SKM-1 treated with dmso at 0.1 percent for 144 hours (cell line): ENCODE data around the gene TMEM171.
A peak's percentile ranks its signal among the peaks of the same experiment; 100 is the strongest.

Source experiments
- DNase-seq: peaks from one replicate; lab custom pipeline; 2025; ENCODE audit not compliant: unreplicated experiment; lab: John Stamatoyannopoulos, UW

Gene TMEM171

DNA sequence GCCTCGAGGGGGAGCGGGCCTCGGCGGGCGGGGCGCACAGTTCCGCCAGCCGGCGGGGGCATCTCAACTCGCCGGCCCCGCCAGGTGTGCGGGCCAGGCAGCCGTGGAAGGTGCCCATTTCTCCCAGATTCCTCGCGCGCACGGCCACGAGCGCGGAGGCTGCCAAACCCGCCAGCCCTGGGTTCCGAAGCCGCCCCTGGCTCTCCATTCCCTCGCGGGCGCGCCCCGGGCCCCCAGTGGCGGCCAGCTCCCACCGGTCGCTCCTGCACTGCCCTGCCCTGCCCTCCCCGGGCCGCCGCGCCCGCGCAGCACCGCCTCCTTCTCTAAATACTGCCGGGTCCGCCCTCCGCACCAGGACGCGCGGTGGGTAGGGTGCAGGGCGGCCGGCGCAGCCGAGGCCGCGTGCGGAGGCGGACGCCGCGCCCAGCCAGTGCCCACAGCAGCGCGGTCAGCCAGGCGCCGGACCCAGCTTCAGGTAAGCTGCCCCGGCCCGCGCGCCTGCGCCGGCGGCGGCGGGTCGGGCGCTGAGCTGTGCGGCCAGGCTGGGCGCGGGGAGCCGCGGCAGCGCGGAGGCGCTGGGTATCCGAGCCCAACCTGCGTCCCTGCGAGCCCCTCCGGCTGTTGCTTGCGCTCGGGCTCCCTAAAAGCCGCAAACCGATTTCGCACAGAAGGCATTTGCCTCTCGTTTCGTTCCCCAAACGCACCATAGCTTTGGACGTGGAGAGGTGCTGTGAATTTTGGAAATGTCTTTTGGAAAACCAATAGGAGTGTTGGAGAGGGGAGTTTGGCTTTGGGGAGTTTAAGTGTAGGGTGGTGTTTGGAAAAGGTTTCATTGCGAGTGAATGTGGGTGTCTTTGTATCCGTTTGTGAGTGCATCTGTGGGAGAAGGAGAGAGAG is at the start of gene TMEM171:
Gene TMEM171, plus strand, starts transcription at position 354 of the 897 bp plus-strand sequence. CDS start 2,799 bp downstream, outside the sequence.
- no peak for DNase-seq

DNA sequence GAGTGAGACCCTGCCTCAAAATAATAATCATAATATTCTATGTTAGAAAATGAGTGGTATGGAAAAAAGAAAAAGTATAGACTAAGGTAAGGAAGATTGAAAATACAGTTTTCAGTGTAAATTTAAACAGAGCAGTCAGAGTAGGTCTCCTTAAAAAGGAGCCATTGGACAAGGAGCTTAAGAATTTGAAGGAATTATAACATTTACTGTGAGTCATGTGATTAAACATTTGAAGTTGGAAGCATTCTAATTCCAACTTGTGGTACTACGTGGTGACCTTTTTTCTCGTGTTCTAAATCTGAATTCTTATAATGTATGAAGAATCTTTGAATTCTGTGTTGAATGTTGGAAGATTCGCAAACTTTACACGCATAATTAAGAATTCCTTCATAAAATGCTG is 39.3 kb upstream of the TMEM171 start:
- DNase-seq, result no peak

DNA sequence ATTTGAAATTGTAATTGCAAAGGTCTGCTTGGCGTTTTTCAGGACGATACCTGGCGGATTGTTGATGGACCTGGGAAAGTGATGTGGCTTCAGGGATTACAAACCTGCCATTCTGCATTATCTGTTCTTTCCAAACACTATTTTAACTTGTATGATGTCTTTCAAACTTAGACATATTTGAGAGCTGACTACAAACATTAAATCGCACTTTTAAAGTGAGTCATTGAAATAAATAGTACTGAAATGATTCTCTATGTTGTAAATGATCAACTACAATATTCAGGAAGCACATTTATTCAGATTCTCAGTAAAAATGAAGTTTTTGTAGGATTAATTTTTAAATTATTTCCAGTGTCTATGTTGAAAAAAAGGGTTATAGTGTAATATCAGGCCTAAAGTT is 32.3 kb upstream of the TMEM171 start:
- DNase-seq, result no peak

GRCh38 chr5:73093943-73094342 is 26.4 kb upstream of the TMEM171 start:
- no peak for DNase-seq

GRCh38 chr5:73094415-73094814 is 26.0 kb upstream of the TMEM171 start:
- DNase-seq, result no peak

DNA sequence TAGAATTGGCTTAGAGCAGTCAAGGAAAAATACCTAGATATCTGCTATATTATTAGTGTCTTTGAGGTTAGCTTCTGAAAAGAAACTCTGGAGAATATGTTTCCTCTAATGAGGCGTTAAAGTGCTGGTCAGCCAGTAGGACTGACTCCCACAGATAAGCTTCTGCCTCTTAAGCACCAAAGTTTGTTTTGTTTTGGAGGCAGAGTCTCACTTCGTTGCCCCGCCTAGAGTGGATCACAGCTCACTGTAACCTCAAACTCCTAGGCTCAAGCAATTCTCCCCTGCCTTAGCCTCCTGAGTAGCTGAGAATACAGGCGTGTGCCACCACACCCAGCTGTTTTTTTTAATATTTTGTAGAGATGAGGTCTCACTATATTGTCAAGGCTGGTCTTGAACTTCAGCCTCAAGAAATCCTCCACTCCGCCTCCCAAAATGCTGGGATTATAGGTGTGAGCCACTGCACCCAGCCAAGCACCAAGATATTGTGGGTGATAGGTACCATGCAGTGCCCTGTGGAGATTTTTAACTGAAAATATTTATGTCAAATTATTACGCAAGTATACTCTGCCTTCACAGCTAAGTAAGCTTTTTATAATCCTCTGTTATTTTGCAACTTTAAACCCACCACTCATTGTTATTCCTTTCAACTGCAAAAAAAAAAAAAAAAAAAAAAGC is 24.7 kb upstream of the TMEM171 start:
- DNase-seq, result no peak

- DNase-seq, result no peak
Observed at GRCh38 chr5:73096239-73096575, 24.2 kb upstream of the TMEM171 start.

GRCh38 chr5:73097740-73098139 is 22.6 kb upstream of the TMEM171 start:
- DNase-seq, result no peak

- DNase-seq, result no peak
Observed at GRCh38 chr5:73100109-73100508, 20.3 kb upstream of the TMEM171 start.

DNA sequence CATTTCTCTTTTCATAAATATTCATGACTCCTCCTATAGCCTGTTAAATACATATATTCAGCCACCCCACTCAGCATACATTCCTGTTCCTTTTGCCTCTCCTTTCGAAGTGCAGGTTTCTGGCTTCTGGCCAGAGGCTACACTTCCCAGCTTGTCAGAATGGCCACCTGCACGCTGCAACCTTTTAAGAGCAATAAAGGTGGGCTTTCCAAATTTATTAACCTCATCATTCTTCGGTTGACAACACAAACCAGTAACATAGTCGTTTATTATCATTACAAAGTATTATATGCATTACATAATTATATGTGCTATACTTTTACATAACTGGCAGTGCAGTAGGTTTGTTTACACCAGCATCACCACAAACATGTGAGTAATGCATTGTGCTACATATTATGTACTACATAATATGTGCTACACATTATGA is 16.5 kb upstream of the TMEM171 start:
- DNase-seq, result no peak

- DNase-seq, result no peak
Observed at GRCh38 chr5:73104326-73104725, 16.0 kb upstream of the TMEM171 start.

GRCh38 chr5:73106335-73106734 is 14.0 kb upstream of the TMEM171 start:
- DNase-seq, result no peak

GRCh38 chr5:73110190-73110589 is 10.2 kb upstream of the TMEM171 start:
- no peak for DNase-seq

DNA sequence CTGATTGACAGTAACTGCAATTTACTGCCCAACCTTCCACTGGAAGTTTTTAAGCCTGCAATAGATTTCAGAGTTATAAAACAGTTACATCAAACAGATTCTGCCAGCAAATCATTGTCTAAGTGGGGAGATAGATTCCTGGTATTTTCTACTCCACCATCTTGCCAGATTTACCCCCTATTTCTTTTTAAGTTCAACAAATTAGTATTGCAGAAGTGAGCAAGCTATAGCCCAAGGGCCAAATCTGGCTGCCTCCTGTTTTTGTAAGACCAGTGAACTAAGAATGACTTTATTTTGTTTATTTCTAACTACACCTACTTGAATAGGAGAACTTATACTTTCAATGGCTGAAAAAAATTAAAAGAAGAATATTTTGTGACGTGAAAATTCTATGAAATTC is 8.8 kb upstream of the TMEM171 start:
- no peak for DNase-seq

DNA sequence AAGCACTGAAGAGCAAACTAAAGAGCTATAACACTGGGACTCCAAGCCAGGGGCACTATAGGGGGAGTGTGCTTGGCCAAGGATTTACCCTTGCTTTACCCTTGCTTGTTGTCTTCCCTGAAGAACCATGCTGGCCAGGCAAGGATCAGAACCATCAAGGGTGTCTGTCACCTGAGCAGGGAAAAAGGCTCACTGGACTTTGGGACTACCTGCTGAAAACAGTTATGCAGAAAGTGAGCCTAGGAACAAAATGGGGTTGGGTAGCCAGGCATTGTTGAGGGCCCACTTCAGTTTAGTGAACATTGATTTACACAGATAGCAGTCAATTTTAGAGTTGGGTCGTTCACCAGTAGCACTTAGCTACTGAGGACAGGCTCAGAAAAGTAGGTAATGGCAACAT is 8.0 kb upstream of the TMEM171 start:
- no peak for DNase-seq

- no peak for DNase-seq
Observed at GRCh38 chr5:73114044-73114688, 6.2 kb upstream of the TMEM171 start.

- no peak for DNase-seq
Observed at GRCh38 chr5:73115399-73116051, 4.8 kb upstream of the TMEM171 start.

DNA sequence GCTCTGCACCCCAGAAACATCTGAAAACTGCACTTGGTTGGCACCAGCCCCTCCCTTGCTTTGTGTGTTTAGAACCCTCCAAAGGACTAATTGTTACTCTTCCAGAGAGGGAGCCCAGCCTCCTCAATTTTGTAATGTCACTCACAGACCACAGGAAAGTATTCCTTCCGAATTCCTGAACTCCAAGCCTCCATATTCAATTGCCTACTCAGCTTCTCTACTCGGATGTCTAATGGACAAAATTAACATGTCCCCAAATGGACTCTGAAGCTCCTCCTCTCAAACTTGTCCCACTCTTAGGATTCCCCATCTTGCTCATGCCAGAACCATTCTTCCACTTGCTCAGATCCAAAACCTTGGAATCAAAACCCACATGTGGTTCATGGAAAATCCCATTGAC is 3.9 kb upstream of the TMEM171 start:
- DNase-seq, result no peak

DNA sequence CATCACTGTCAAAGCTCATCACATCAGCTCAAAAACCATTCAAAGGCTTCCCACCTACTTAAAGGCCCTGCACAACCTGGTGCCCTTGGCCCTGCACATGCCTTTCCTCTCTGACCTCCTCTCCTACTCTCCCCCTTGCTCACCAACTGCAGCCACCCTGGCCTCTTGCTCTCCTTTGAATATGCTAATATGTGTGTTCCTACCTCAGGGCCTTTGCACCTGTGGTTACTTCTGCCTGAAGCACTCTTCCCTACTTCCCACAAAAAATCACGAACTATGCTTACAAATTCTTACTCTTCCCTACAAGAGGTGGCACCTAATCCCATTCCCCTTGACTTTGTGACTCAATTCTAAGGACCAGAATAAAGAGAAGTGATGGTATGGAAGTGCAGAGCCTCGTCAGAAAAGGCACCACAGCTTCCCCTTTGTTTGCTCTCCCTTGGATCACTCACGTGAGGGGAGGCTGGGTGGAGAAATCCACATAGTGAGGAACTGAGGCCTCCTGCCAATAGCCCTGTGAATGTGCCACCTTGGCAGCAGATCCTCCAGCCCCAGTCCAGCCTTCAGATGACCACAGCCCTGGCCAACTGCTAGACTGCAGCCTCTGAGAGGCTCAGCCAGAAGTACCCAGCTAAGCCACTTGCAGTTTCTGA is 3.2 kb upstream of the TMEM171 start:
- DNase-seq, result peak; percentile 33

- DNase-seq, result no peak
Observed at GRCh38 chr5:73118391-73118973, 1.9 kb upstream of the TMEM171 start.
